IPS-15b (cell line): Measurements from ENCODE around the gene GRIK5.

ENCODE experiments used
- H3K27me3 ChIP-seq: one replicate; pipeline ENCODE4 v1.6.1; 2013; ENCODE audit warnings: low read length; ENCODE audit not compliant: control insufficient read depth, insufficient read depth
- H3K36me3 ChIP-seq: one replicate; pipeline ENCODE4 v1.6.1; 2013; ENCODE audit warnings: low read length; ENCODE audit not compliant: control insufficient read depth, insufficient read depth
- H3K4me1 ChIP-seq: one replicate; pipeline ENCODE4 v1.6.1; 2013; ENCODE audit warnings: mild to moderate bottlenecking, low read length; ENCODE audit not compliant: control insufficient read depth, insufficient read depth
- H3K4me3 ChIP-seq: one replicate; pipeline ENCODE4 v1.5.1; 2013; ENCODE audit warnings: low read depth, low read length
- H3K9ac ChIP-seq: one replicate; pipeline ENCODE4 v1.6.1; 2013; ENCODE audit warnings: low read depth, mild to moderate bottlenecking, low read length
- H3K9me3 ChIP-seq: one replicate; pipeline ENCODE4 v1.6.1; 2013; ENCODE audit warnings: mild to moderate bottlenecking, low read length; ENCODE audit not compliant: control insufficient read depth, insufficient read depth

Gene GRIK5

GRCh38 chr19:41965106-41965505 is 104.9 kb downstream of the GRIK5 start:
- Histone ChIP-seq H3K9ac (no peak overlapping the region), H3K9me3 (no peaks in the 10 kb centered on the region), H3K36me3 (peaks cover 11% of the 10 kb centered on the region)

GRCh38 chr19:41960973-41961372 is 109.0 kb downstream of the GRIK5 start:
- Histone ChIP-seq H3K4me1 (peaks cover 4% of the 10 kb centered on the region), H3K9me3 (no peaks in the 10 kb centered on the region), H3K27me3 (no peaks in the 10 kb centered on the region)

More at GRCh38 chr19:41965106-41965505, 104.9 kb downstream of the GRIK5 start:
- Histone ChIP-seq H3K4me3 (no peak overlapping the region), H3K4me1 (no peaks in the 10 kb centered on the region), H3K27me3 (no peaks in the 10 kb centered on the region)

GRCh38 chr19:41959056-41960053 is 110.7 kb downstream of the GRIK5 start, which contains the start of gene RABAC1:
Gene RABAC1, minus strand, starts transcription at chr19:41959321. Its CDS starts 29 bp downstream, at chr19:41959292.
- peaks cover 4% of the 10 kb centered on the region for H3K4me1 ChIP-seq
- H3K9me3 ChIP-seq: no peaks in the 10 kb centered on the region
- H3K4me3 ChIP-seq: peak within 1 kb of the TSS; percentile 96
- H3K36me3 ChIP-seq: peaks cover 12% of the 10 kb centered on the region
- H3K27me3 ChIP-seq: no peaks in the 10 kb centered on the region
- H3K9ac ChIP-seq: peak within 1 kb of the TSS; percentile 65

More at GRCh38 chr19:41960973-41961372, 109.0 kb downstream of the GRIK5 start:
- Histone ChIP-seq H3K4me3 (no peak overlapping the region), H3K36me3 (peaks cover 8% of the 10 kb centered on the region), H3K9ac (no peak overlapping the region)

- no peaks in the 10 kb centered on the region for H3K9me3 ChIP-seq
- peaks cover 4% of the 10 kb centered on the region for H3K4me1 ChIP-seq
- no peaks in the 10 kb centered on the region for H3K27me3 ChIP-seq
- H3K36me3 ChIP-seq: peaks cover 12% of the 10 kb centered on the region
- peak overlapping the region; percentile 65 for H3K9ac ChIP-seq
- H3K4me3 ChIP-seq: peak overlapping the region; percentile 96
These were observed 111.5 kb downstream of the GRIK5 start for GRCh38 chr19:41958367-41959055.

- peaks cover 4% of the 10 kb centered on the region for H3K4me1 ChIP-seq
- no peaks in the 10 kb centered on the region for H3K27me3 ChIP-seq
- H3K9me3 ChIP-seq: no peaks in the 10 kb centered on the region
- no peak overlapping the region for H3K9ac ChIP-seq
- peak overlapping the region; percentile 96 for H3K4me3 ChIP-seq
- peaks cover 12% of the 10 kb centered on the region for H3K36me3 ChIP-seq
These were observed 112.1 kb downstream of the GRIK5 start for GRCh38 chr19:41957838-41958366.

GRCh38 chr19:41957161-41957837 is 112.7 kb downstream of the GRIK5 start:
- no peaks in the 10 kb centered on the region for H3K9me3 ChIP-seq
- peaks cover 4% of the 10 kb centered on the region for H3K4me1 ChIP-seq
- H3K9ac ChIP-seq: no peak overlapping the region
- no peak overlapping the region for H3K4me3 ChIP-seq
- H3K27me3 ChIP-seq: no peaks in the 10 kb centered on the region
- peaks cover 12% of the 10 kb centered on the region for H3K36me3 ChIP-seq

GRCh38 chr19:41956621-41957020 is 113.4 kb downstream of the GRIK5 start:
- H3K36me3 ChIP-seq: peaks cover 12% of the 10 kb centered on the region
- H3K9me3 ChIP-seq: no peaks in the 10 kb centered on the region
- peaks cover 4% of the 10 kb centered on the region for H3K4me1 ChIP-seq
- H3K27me3 ChIP-seq: no peaks in the 10 kb centered on the region
- no peak overlapping the region for H3K4me3 ChIP-seq
- no peak overlapping the region for H3K9ac ChIP-seq

GRCh38 chr19:41955521-41955920 is 114.5 kb downstream of the GRIK5 start:
- H3K4me1 ChIP-seq: peaks cover 4% of the 10 kb centered on the region
- no peak overlapping the region for H3K9ac ChIP-seq
- H3K36me3 ChIP-seq: peaks cover 12% of the 10 kb centered on the region
- H3K9me3 ChIP-seq: no peaks in the 10 kb centered on the region
- no peaks in the 10 kb centered on the region for H3K27me3 ChIP-seq
- no peak overlapping the region for H3K4me3 ChIP-seq

GRCh38 chr19:41951686-41952172 is 118.3 kb downstream of the GRIK5 start:
- no peaks in the 10 kb centered on the region for H3K4me1 ChIP-seq
- H3K27me3 ChIP-seq: peaks cover 6% of the 10 kb centered on the region
- no peak overlapping the region for H3K9ac ChIP-seq
- H3K9me3 ChIP-seq: no peaks in the 10 kb centered on the region
- H3K4me3 ChIP-seq: peak overlapping the region; percentile 61
- H3K36me3 ChIP-seq: peaks cover 7% of the 10 kb centered on the region
